T-helper 1 cell (primary cell): Measurements from ENCODE around the gene NELFB.
A peak's percentile ranks its signal among the peaks of the same experiment; 100 is the strongest.
"Not testable (repeated sequence)": the region's sequence is repeated elsewhere in the genome, so short reads cannot be mapped to it uniquely, and the experiment has no call there.

Experiments
- DNase-seq, 5 donors: peaks; one replicate each; pipeline ENCODE4 v3.0.0-alpha.2; 2012 to 2020

NELFB gene

DNA sequence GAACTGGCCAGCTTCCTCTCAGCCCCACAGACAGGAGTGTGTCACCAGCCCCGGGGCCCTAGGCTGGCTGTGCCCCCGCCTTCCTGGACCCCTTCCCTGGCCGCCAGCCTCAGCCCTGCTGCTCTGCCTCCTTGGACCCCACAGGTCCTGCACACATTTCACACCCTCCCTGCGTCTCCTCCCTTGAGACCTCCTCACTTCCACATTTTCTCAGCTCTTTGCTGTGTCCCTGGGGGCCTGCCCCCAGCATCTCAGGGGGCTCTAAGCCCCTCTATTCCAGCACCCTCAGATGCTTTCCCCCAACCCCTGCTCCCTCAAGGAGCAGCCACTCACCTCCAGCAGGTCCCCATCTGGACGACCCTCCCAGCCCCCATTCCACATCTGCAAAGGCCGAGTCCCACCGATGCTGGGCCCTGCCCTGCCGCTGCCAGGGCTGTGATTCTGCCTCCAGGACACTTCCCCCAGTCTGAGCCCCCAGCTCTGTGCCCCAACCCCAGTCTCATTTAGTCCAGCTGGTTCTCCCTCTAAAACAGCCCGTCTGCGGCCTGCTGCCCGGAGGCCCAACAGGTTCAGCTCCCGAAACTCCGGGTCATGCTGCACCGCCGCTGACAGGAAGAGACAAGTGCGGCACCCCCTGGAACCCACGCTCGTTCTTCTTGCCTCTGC is 20.2 kb upstream of the NELFB start:
- peak in 1 of 5 donors; percentile 2 for DNase-seq

DNA sequence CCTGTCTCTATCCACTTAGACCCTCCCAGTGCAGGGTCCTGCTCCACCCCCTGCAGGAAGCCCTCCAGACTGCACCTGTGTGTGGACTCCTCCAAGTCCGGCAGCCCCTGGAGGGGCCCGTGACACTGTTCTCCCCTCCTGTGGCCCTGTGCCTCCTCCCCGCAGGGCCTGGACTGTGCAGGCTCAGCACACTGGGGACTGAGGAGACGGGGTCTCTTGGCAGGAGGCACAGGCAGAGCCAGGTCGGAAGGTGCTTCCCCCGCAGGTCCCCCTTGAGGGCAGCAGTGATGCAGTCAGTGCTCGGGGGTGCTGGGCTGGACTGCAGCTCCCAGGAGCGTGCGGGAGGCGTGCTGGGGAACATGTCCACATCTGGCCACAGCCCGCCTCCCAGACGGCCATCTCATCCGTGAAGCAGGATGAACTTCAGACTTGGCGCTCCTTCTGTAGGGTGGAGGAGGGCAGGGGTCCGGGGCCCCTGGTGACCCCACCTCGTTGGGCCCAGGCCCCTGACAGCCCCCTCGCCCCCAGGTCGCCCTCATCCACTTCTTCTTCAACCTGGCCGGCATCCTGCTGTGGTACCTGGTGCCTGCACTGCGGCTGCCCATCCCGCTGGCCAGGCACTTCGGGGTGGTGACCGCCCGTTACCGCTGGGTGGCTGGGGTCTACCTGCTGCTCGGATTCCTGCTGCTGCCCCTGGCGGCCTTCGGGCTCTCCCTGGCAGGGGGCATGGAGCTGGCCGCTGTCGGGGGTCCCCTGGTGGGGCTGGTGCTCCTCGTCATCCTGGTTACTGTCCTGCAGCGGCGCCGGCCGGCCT is 19.5 kb upstream of the NELFB start:
- peak in 1 of 5 donors; percentile 8 for DNase-seq

DNA sequence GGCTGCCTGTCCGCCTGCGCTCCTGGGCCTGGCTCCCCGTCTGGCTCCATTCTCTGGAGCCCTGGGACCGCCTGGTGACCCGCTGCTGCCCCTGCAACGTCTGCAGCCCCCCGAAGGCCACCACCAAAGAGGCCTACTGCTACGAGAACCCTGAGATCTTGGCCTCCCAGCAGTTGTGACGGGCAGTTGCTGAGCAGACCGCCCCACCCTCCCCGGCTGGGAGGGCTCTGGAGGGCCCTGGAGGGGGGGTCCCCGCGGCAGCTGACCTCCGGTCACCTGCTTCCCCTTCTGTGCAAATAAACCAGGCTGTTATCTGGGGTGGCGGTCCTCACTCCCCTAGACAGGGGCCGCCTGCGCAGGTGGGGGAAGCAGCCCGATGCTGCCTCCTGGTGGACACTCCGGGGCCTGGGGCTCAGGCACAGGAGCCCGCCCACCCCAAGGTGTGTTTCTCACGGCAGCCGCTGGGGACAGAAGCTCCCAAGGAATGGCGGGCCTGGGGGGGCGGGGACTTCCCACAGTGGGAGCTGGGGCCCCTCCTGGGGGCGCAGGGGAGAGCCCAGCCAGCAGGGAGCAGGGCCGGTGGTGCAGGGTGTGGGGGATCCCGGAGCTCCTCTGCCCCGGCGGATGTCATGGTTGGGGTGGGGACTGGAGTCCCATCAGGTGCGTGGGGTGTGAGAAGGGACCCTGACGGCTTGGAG is 18.7 kb upstream of the NELFB start:
- peak; percentile 81 to 88 (median 86) for DNase-seq

DNA sequence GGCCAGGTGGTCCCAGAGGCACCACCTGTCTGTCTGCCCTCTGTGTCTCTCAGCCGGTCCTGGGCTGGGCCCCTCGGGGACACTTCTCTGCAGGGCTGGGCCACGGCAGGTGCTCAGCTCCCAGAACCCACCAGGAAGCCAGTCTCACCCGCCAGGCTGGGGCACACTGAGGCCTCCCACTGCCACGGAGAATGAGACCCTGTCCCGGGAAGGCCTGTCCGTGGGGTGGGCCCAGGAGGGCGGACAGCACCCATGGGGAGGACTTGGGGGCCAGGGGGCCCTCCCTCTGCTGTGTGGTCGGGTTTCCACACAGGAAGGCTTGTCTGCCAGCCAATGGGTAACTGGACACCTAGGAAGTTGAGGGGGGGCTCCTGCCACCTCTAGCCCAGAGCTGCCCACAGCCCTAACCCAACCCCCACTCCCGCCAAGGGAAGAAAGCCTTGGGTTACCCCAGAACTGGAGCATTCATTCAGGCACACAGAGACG is 18.1 kb upstream of the NELFB start:
- DNase-seq = no peak

DNA sequence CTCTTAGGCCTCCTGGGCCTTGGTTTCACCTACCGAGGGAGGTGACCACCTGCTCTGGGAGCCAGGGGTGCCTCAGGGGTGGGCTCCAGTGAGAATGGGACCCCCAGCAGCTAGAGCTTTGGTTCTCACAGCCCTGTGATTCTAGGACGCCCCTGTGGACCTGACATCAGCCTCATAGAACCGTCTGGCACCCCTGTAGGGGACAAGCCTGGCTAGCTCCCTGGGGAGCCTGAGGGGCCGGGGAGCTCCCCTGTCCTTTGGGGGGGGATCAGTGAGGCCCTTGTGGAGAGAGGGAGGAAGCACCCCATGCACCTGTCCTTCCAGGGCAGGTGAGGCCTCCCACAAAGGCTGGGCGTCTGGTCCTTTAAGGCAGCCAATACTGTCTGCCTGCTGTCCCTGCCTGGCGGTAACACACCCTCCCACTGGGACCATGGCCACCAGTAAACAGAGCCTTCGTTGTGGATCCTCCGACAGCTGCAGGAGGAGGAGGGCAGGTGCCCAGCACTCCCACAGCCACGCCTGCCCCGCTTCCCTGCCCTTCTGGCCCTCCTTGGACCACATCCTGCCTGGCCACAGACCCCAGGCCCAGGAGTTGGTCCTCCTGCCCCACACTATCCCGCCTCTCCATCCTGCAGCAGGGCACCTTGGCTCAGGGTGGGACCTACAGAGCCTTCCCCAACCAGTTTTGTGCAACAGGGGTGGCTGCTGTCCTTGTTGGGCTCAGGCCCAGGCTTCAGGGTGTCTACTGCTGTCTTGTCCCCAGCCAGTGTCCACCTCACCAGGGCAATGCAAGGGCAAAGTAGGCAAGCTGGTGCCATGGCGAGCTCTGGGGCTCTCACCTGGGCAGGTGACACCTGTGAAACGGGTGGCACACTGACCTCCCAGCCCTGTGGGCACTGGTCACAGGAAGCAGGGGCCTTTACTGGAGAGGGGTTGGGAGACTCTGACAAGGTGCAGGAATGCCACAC is 17.1 kb upstream of the NELFB start:
- peak in 1 of 5 donors; percentile 1 for DNase-seq

DNA sequence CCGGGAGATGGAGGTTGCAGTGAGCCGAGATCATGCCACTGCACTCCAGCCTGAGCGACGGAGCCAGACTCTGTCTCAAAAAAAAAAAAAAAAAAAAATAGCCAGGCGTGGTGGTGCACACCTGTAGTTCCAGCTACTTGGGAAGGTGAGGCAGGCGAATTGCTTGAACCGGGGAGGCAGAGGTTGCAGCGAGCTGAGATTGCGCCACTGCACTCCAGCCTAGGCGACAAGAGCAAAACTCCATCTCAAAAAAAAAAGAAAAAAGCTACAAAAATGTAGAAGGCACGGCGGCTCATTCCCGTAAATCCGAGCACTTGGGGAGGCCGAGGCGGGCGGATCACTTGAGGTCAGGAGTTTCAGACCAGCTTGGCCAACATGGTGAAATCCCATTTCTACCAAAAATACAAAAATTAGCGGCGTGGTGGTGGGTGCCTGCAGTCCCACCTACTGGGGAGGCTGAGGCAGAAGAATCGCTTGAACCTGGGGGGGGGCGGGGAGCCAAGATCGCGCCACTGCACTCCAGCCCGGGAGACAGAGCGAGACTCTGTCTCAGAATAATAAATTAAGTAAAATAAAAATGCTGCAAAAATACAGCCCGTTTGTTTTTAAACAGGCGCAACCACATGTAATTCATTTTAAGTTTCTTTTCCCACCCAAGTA is 15.5 kb upstream of the NELFB start:
- not testable (repeated sequence) for DNase-seq

DNA sequence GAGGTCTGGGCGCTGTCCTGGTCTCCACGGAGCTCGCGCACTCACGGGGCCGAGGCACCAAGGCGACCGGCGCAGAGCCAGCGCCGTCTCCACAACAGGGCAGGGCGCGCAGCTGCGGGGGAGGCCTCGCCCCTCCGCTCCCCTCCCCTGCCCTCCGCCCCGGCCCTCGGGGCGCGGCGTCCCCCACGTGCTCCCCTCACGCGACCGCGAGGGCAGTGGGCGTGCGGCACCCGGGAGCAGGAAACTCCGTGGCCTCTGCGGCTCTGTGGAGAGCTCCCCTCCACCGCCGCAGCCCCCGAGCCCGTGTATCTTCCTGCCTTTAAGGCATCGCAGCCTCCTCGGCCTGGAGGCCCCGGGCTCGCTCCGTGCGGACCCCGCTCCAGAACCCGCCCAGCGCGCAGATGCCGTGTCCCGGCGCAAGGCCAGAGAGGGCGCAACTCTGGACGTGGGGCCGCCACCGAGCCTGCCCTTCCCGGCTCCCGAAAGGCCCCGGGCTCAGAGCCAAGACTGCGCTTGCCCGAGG is 14.7 kb upstream of the NELFB start:
- peak; percentile 50 to 70 (median 59) for DNase-seq

DNA sequence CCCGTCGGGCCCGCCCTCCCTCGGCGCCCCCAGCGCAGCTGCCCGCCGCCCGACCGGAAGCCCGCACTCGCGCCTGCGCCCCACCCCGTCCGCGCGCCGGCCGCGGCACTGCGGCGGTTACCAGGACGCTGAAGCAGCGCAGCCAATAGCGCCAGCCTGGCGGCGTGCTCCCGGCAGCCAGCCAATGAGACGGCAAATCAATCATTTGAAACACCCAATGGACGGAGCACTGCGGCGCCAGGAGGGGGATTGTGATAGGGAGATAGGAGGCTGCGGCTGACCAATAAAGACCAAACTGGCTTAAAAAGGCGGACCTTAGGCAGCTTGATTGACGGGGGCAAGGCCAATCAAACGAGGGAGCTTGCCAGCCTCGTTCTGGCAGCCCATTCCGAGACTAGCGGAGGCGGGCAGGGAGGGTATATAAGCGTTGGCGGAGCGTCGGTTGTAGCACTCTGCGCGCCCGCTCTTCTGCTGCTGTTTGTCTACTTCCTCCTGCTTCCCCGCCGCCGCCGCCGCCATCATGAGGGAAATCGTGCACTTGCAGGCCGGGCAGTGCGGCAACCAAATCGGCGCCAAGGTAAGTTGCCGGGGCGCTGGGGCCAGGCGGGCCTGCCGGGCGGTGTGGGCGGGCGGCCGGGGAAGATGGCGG is 14.2 kb upstream of the NELFB start, which contains the start of gene TUBB4B:
TUBB4B (plus strand) TSS at position 447 of the 649 bp plus-strand sequence; CDS start at position 521, 74 bp downstream.
- peak; percentile 93 to 100 (median 95) for DNase-seq

DNA sequence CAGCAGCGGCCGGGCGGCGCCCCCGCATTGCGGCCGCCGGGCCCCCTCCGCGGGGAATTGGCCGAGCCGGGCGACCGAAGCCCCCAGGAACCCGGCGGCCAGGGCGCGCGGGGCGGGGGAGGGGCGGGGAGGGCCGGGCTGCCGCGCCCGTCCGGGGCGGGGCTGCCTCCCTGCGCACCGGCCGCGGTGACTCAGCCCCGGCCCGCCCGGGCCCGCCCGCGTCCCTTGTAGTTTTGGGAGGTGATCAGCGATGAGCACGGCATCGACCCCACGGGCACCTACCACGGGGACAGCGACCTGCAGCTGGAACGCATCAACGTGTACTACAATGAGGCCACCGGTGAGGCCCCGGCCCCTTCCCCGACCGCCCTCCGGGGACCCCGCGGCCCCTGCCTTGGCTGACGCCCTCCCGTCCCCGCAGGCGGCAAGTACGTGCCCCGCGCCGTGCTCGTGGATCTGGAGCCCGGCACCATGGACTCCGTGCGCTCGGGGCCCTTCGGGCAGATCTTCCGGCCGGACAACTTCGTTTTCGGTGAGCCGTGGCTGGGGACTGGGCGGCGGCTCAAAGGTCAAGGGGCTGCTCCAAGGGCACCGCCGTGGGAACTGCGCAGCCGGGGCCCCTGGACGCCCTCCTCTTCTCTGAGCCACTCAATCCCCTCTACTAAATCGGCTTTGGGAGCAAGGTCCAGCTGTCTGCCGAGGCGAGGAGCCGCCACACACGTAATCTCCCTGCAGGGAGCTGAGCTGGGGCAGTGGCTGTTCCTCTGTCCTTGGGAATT is 13.4 kb upstream of the NELFB start:
- peak; percentile 45 to 69 (median 55) for DNase-seq

DNA sequence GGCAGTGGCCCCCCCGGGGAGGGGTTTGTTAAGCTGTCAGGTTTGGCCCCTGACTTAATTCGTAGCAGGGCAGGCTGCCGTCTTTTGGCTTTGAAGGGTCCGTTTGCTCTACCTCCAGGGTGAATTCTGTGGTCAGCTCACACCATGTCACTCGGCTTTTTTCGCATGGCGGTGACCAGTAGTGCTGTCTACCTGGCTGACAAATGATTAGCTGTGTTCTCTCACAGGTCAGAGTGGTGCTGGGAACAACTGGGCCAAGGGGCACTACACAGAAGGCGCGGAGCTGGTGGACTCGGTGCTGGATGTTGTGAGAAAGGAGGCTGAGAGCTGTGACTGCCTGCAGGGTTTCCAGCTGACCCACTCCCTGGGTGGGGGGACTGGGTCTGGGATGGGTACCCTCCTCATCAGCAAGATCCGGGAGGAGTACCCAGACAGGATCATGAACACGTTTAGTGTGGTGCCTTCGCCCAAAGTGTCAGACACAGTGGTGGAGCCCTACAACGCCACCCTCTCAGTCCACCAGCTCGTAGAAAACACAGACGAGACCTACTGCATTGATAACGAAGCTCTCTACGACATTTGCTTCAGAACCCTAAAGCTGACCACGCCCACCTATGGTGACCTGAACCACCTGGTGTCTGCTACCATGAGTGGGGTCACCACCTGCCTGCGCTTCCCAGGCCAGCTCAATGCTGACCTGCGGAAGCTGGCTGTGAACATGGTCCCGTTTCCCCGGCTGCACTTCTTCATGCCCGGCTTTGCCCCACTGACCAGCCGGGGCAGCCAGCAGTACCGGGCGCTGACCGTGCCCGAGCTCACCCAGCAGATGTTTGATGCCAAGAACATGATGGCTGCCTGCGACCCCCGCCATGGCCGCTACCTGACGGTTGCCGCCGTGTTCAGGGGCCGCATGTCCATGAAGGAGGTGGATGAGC is 12.6 kb upstream of the NELFB start:
- DNase-seq = no peak

DNA sequence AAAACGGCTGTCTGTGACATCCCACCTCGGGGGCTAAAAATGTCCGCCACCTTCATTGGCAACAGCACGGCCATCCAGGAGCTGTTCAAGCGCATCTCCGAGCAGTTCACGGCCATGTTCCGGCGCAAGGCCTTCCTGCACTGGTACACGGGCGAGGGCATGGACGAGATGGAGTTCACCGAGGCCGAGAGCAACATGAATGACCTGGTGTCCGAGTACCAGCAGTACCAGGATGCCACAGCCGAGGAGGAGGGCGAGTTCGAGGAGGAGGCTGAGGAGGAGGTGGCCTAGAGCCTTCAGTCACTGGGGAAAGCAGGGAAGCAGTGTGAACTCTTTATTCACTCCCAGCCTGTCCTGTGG is 11.9 kb upstream of the NELFB start:
- not testable (repeated sequence) for DNase-seq

DNA sequence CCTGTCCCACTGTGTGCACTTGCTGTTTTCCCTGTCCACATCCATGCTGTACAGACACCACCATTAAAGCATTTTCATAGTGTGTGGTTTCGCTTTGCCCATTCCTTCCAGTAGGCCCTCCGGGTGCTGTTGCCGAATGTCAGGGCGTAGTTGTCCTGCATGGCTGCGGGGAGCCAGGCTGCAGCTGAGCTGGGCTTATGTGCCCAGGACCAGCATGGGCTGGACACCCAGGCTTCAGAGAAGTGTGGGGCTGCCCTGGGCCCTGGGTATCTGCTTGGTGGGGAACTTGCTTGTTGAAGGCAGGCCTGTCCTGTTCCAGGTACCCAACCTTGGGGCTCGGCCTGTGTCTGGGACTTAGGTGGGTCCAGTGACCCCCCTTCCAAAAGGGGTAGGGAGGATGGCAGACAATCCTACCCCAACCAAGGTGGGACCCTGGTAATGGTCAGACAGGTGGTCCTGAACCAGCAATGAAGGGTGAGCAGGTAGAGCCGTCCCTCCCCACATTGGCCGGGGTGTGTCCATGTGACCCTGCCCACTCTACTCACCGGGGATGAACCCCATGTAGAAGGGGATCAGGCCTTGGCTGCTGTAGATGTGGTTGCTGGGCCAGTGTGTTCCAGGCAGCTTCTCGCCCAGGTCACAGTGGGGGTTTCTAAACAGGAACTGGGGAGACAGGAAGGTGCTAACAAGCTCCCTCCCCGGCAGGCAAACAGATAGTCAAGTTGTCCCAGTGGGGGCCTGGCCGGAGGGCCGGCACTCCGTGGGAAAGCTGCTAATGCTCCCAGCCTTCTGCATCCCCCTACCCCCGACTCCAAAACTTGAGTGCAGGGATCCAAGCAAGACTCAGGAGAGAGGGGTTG is 11.3 kb upstream of the NELFB start:
- peak in 1 of 5 donors; percentile 26 for DNase-seq

DNA sequence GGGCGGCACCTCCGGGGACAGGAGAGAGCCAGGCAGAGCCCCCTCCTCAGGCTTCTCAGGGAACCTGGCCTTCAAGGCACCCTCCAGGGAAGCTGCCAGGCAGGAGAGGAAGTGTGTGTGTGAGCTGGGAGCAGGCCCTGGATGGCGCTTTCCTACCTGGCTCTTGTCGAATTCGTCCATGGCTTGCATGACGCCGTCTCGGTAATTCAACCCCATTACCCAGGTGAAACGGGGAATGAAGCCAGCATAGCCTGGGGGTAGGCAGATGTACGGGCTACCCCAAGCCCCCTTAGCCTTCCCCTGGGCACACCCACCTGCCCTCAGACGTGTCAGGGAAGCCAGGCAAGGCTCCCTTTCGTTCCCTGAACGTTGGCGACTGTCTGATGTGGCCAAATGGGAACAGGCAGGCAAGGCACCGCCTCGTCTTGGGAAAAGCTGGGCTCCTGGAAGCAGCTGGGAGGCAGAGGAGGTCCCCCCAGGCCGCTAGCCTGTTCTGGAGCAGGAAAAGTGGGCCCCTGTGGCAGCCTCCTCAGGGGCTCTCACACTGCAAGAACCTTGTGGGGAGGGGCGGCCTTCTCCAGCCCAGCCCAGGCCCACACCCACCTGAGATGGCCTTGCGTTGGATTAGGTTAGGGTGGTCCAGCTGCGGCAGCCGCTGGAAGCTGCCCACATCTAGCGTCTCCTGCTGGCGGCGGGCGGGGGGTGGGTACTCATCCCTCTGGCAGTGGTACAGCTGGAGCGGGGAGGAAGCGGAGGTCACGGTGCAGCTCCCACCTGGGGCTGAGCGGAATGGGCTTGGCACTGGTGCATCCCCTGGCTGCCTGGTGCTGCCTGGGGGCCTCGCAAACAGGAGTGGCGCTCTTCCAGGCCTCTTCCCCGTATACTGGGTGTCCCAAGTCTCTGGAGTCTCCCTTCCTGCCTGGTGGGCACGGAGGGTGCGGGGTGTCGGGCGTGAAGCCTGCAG is 10.4 kb upstream of the NELFB start:
- DNase-seq = no peak

DNA sequence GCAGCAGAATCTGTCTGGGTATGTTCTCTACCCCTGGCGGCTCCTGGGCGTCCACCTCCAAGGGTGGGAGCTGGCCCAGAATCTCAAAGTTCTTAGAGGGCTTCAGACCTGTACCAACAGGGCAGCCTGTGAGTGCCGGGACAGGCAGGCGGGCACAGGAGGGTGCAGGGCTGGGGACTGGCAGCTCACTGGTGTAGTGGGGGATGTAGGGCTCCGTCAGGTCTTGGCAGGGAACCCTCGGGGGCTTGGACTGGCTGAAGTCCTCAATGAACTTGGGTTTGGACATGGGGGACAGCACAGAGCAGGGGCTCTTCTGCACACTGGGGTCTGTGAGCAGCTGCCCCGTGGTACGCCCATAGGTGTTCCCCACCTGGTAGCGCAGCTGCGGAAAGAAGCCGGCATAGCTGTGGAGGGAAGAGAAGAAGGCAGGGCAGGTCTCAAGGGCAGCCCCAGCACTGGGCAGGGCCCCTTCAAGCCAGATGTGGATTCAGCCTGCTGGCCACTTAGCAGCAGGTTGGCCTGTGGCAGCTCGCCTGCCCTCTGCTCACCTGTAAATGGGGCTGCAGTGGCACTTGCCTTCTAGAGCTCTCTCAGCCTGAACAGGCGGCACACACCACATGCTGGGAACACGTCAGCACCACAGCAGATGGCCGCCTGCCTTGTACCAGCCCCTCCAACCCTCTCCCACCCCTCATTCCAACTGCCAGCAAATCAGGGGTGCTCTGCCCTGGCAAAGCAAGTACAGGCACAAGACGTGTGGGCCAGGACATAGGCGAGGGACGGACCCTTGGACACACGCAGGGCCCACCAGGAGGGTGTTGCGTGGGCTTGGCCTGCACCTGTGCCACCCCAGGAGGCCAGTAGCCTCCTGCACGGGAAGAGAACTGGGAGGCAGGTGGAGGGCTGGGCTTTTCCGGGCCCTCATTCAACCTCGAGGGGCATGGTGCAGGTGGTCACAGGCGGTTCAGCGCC is 9.4 kb upstream of the NELFB start:
- no peak for DNase-seq
